ENCODE measurements around the gene VSTM2L. TPM values are rescaled to one million over a fixed set of nuclear protein-coding genes. Genes with fewer than 3 reads are reported as not detected.

VSTM2L gene
- total and polyA plus RNA-seq, 2 experiments from 2014 or later = 4.1 to 9.2 TPM

DNA sequence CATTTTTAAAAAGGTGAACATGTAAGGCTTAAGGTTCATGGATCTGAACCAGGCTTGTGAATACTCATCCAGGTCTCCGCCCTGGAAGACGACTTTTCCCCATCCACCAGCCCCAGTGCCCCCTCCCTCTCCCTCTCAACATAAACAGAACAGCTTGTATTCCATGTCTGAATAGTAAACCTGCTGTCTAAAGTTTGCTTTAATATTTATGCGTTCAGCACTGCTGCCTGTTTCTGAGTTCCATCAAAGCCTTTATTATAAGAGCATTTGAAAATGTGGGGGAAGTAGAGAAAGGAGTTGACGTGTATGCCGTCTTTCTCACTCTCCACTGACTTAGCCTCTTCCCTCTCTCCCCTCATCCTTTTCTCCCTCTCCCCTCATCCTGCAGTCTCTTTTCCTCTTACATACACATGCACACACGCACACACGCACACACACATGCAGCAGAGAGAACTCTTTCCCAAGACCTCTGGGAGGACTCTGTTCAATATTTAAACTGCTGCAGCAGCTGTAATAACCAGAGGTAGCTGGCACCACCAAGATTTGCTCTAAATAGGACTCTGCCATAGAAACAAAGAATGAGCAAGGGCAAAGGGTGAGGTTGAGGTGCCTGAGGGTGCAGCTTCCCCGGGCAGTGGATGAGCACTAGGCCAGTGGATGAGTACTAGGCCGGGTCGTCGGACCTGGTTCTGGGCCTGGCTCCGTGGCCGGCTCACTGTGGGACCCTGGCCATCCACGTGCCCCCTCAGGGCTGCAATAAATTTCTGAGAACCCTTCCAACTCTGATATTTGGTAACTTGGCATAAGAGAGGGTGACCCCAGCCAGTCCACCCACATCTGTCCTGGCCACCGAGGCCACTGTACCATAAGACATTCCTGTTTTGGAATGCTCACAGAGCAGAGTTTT is 35.4 kb upstream of the VSTM2L start:
- Histone ChIP-seq H3K79me2 (ENCODE audit: insufficient read depth) (no peaks in the 10 kb centered on the region), H3K9ac (no peak overlapping the region), H2AFZ (no peak overlapping the region), H4K20me1 (ENCODE audit: insufficient read depth) (no peaks in the 10 kb centered on the region), H3K9me3 (ENCODE audit: low read depth) (no peaks in the 10 kb centered on the region), H3K27me3 (replicated peaks; ENCODE audit: insufficient read depth) (no peaks in the 10 kb centered on the region), H3K4me1 (ENCODE audit: insufficient read depth) (no peaks in the 10 kb centered on the region), H3K4me3 (no peak overlapping the region), H3K36me3 (ENCODE audit: low read depth) (no peaks in the 10 kb centered on the region), H3K4me2 (ENCODE audit: unreplicated experiment) (no peak overlapping the region), H3K9me2 (ENCODE audit: insufficient read depth) (no peaks in the 10 kb centered on the region), H3K27ac (no peak overlapping the region), H3F3A (ENCODE audit: insufficient read depth) (no peaks in the 10 kb centered on the region)
- DNase-seq = no peak
- in situ Hi-C loops (cut with MboI) = no loop called here
- WGBS, 2 experiments (ENCODE audit: low coverage in 1 of 2, low lambda C conversion rate in 2 of 2, missing lambda C conversion rate in 2 of 2) = 84 to 88% methylated on average over 15 of the region's 15 CpGs
- TF ChIP-seq EZH2 (IDR thresholded peaks at IDR 0.05; ENCODE audit: insufficient read depth, poor library complexity, severe bottlenecking) = no peak
- no peak for TF ChIP-seq EZH2phosphoT487 (IDR thresholded peaks at IDR 0.05; ENCODE audit: insufficient read depth, low read depth)

GRCh38 chr20:37868851-37869333 is 34.0 kb upstream of the VSTM2L start:
- H3K4me2 ChIP-seq (ENCODE audit: unreplicated experiment) = no peak overlapping the region
- H3K4me3 ChIP-seq = no peak overlapping the region
- 76 to 84% methylated on average over 3 of the region's 3 CpGs for WGBS, 2 experiments (ENCODE audit: low coverage in 1 of 2, low lambda C conversion rate in 2 of 2, missing lambda C conversion rate in 2 of 2)
- no peak overlapping the region for H2AFZ ChIP-seq
- H4K20me1 ChIP-seq (ENCODE audit: insufficient read depth) = no peaks in the 10 kb centered on the region
- no peaks in the 10 kb centered on the region for H3K36me3 ChIP-seq (ENCODE audit: low read depth)
- no peak for DNase-seq
- in situ Hi-C loops (cut with MboI) = no loop called here
- no peaks in the 10 kb centered on the region for H3K9me3 ChIP-seq (ENCODE audit: low read depth)
- H3K27ac ChIP-seq = no peak overlapping the region
- no peaks in the 10 kb centered on the region for H3K9me2 ChIP-seq (ENCODE audit: insufficient read depth)
- no peaks in the 10 kb centered on the region for H3F3A ChIP-seq (ENCODE audit: insufficient read depth)
- H3K79me2 ChIP-seq (ENCODE audit: insufficient read depth) = no peaks in the 10 kb centered on the region
- no peak for TF ChIP-seq EZH2 (IDR thresholded peaks at IDR 0.05; ENCODE audit: insufficient read depth, poor library complexity, severe bottlenecking)
- TF ChIP-seq EZH2phosphoT487 (IDR thresholded peaks at IDR 0.05; ENCODE audit: insufficient read depth, low read depth) = no peak
- no peaks in the 10 kb centered on the region for H3K4me1 ChIP-seq (ENCODE audit: insufficient read depth)
- H3K27me3 ChIP-seq (replicated peaks; ENCODE audit: insufficient read depth) = no peaks in the 10 kb centered on the region
- no peak overlapping the region for H3K9ac ChIP-seq

DNA sequence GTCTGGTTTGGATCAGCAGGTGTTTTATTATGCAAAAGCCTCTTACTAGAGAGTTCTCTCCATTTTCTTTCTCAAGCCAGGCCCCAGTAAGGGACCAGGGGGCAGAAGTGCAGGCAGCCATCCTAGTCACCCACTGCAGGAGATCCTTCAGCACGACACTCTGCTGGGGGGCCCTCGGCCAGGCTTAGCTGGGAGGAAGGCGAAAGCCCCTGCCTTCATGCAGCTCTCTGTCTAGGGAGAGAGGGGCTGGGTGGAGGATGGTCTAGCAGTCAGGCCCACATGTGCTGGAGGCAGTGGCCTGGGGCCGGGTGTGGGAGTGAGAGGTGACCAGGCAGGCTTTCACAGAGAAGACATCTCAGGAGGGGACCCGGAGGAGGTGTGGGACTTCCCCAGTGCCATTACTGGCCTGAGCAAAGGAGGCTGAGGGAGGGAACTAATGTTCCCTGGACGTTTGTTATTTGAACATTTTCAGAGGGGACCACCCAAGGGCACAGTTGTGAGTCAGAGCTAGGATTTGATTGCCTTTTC is 33.5 kb upstream of the VSTM2L start:
- DNase-seq = no peak
- no peak overlapping the region for H2AFZ ChIP-seq
- WGBS, 2 experiments (ENCODE audit: low coverage in 1 of 2, low lambda C conversion rate in 2 of 2, missing lambda C conversion rate in 2 of 2) = 84 to 85% methylated on average over 6 of the region's 6 CpGs
- H3K9me2 ChIP-seq (ENCODE audit: insufficient read depth) = no peaks in the 10 kb centered on the region
- no peaks in the 10 kb centered on the region for H3K4me1 ChIP-seq (ENCODE audit: insufficient read depth)
- no peaks in the 10 kb centered on the region for H3F3A ChIP-seq (ENCODE audit: insufficient read depth)
- H3K27ac ChIP-seq = no peak overlapping the region
- H3K27me3 ChIP-seq (replicated peaks; ENCODE audit: insufficient read depth) = no peaks in the 10 kb centered on the region
- no peak overlapping the region for H3K4me2 ChIP-seq (ENCODE audit: unreplicated experiment)
- H3K9ac ChIP-seq = no peak overlapping the region
- TF ChIP-seq EZH2 (IDR thresholded peaks at IDR 0.05; ENCODE audit: insufficient read depth, poor library complexity, severe bottlenecking) = no peak
- TF ChIP-seq EZH2phosphoT487 (IDR thresholded peaks at IDR 0.05; ENCODE audit: insufficient read depth, low read depth) = no peak
- in situ Hi-C loops (cut with MboI) = no loop called here
- no peaks in the 10 kb centered on the region for H3K79me2 ChIP-seq (ENCODE audit: insufficient read depth)
- H4K20me1 ChIP-seq (ENCODE audit: insufficient read depth) = no peaks in the 10 kb centered on the region
- H3K9me3 ChIP-seq (ENCODE audit: low read depth) = no peaks in the 10 kb centered on the region
- H3K36me3 ChIP-seq (ENCODE audit: low read depth) = no peaks in the 10 kb centered on the region
- no peak overlapping the region for H3K4me3 ChIP-seq

GRCh38 chr20:37870294-37870693 is 32.6 kb upstream of the VSTM2L start:
- 88 to 89% methylated on average over 11 of the region's 11 CpGs for WGBS, 2 experiments (ENCODE audit: low coverage in 1 of 2, low lambda C conversion rate in 2 of 2, missing lambda C conversion rate in 2 of 2)

More at GRCh38 chr20:37870294-37870693, 32.6 kb upstream of the VSTM2L start:
- Histone ChIP-seq H3K27me3 (replicated peaks; ENCODE audit: insufficient read depth) (no peaks in the 10 kb centered on the region), H3K79me2 (ENCODE audit: insufficient read depth) (no peaks in the 10 kb centered on the region), H3K4me2 (ENCODE audit: unreplicated experiment) (no peak overlapping the region), H3K9me3 (ENCODE audit: low read depth) (no peaks in the 10 kb centered on the region), H3K9ac (no peak overlapping the region), H3K9me2 (ENCODE audit: insufficient read depth) (no peaks in the 10 kb centered on the region), H3K27ac (no peak overlapping the region), H3K4me1 (ENCODE audit: insufficient read depth) (no peaks in the 10 kb centered on the region), H2AFZ (no peak overlapping the region), H3F3A (ENCODE audit: insufficient read depth) (no peaks in the 10 kb centered on the region), H4K20me1 (ENCODE audit: insufficient read depth) (no peaks in the 10 kb centered on the region), H3K4me3 (no peak overlapping the region), H3K36me3 (ENCODE audit: low read depth) (no peaks in the 10 kb centered on the region)
- TF ChIP-seq EZH2 (IDR thresholded peaks at IDR 0.05; ENCODE audit: insufficient read depth, poor library complexity, severe bottlenecking) = no peak
- no peak for TF ChIP-seq EZH2phosphoT487 (IDR thresholded peaks at IDR 0.05; ENCODE audit: insufficient read depth, low read depth)
- in situ Hi-C loops (cut with MboI) = no loop called here
- no peak for DNase-seq

Data from GM23248 (cell line).